ENCODE results near the gene PTGR3. TPM values are rescaled to one million over a fixed set of nuclear protein-coding genes. Genes with fewer than 3 reads are reported as not detected.

PTGR3 gene
- total RNA-seq, 1 experiment from 2014 or later = 1.6 TPM

GRCh38 chr18:75210274-75211001, 1.5 kb upstream of the PTGR3 start, which contains the start of gene TSHZ1:
TSHZ1 (plus strand) TSS chr18:75210797; CDS start chr18:75211877, 1,080 bp downstream.
- H3K4ac ChIP-seq (ENCODE audit: low read depth, low read length) = no peak within 1 kb of the TSS
- H3K27ac ChIP-seq (ENCODE audit: insufficient read length, low read depth, low read length) = no peak within 1 kb of the TSS
- no peak within 1 kb of the TSS for H2AFZ ChIP-seq (ENCODE audit: low read length)
- H2BK120ac ChIP-seq (ENCODE audit: low read depth, low read length, poor library complexity, severe bottlenecking) = no peak within 1 kb of the TSS
- H2BK15ac ChIP-seq (ENCODE audit: low read depth, low read length) = no peak within 1 kb of the TSS
- no peak within 1 kb of the TSS for H4K5ac ChIP-seq (ENCODE audit: insufficient read length, low read depth, low read length)
- H3K4me2 ChIP-seq (ENCODE audit: insufficient read depth, insufficient read length, low read length) = peak within 1 kb of the TSS; percentile 97
- H3K14ac ChIP-seq (ENCODE audit: insufficient read depth, low read length) = no peak within 1 kb of the TSS; the same call in 1 of the 2 replicates
- H2BK5ac ChIP-seq (ENCODE audit: insufficient read length, low read length) = no peak within 1 kb of the TSS
- no CpG with 5 or more reads among the region's 15 CpGs for WGBS (ENCODE audit: extremely low coverage, insufficient read length, low lambda C conversion rate)
- H3K4me3 Mint-ChIP-seq = peak within 1 kb of the TSS; percentile 75 to 95
- H3K79me1 ChIP-seq (ENCODE audit: insufficient read depth, low read depth, low read length, poor library complexity, severe bottlenecking) = no peaks in the 10 kb centered on the region
- TF ChIP-seq, protein P1, sequence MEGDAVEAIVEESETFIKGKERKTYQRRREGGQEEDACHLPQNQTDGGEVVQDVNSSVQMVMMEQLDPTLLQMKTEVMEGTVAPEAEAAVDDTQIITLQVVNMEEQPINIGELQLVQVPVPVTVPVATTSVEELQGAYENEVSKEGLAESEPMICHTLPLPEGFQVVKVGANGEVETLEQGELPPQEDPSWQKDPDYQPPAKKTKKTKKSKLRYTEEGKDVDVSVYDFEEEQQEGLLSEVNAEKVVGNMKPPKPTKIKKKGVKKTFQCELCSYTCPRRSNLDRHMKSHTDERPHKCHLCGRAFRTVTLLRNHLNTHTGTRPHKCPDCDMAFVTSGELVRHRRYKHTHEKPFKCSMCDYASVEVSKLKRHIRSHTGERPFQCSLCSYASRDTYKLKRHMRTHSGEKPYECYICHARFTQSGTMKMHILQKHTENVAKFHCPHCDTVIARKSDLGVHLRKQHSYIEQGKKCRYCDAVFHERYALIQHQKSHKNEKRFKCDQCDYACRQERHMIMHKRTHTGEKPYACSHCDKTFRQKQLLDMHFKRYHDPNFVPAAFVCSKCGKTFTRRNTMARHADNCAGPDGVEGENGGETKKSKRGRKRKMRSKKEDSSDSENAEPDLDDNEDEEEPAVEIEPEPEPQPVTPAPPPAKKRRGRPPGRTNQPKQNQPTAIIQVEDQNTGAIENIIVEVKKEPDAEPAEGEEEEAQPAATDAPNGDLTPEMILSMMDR (conservative IDR thresholded peaks at IDR 0.05) = no peak
- no peak within 1 kb of the TSS for H3T11ph ChIP-seq (ENCODE audit: low read length)
- H2BK12ac ChIP-seq (ENCODE audit: insufficient read length, low read depth, low read length) = no peak within 1 kb of the TSS
- peak within 1 kb of the TSS; percentile 47 for H3K9ac ChIP-seq (ENCODE audit: extremely low read depth, insufficient read length, low read length)
- H4K91ac ChIP-seq (ENCODE audit: insufficient read length, low read depth, low read length) = no peak within 1 kb of the TSS
- H3K4me1 Mint-ChIP-seq = peaks cover 44 to 52% of the 10 kb centered on the region in 2 experiments
- no peak within 1 kb of the TSS for H2AK5ac ChIP-seq (ENCODE audit: insufficient read length, low read length)
- H3K23me2 ChIP-seq (ENCODE audit: insufficient read length, low read depth, low read length, poor library complexity, severe bottlenecking) = peaks cover 20% of the 10 kb centered on the region
- H3K36me3 Mint-ChIP-seq (ENCODE audit: insufficient read depth in 1 of 3, low read depth in 3 of 3) = peaks cover 0 to 2% (median 0%) of the 10 kb centered on the region in 3 experiments; a peak in 2 of 7 replicates
- peaks cover 0 to 7% of the 10 kb centered on the region in 2 experiments; a peak in 1 of 5 replicates for H3K9me3 Mint-ChIP-seq
- no peak within 1 kb of the TSS for H3K27ac Mint-ChIP-seq
- no peaks in the 10 kb centered on the region for H4K20me1 ChIP-seq (ENCODE audit: control insufficient read depth, insufficient read depth, insufficient read length)
- peaks cover 50% of the 10 kb centered on the region for H3K27me3 ChIP-seq (ENCODE audit: insufficient read depth, low read length)
- DNase-seq = peak; percentile 40
- no peak within 1 kb of the TSS for H4K8ac ChIP-seq (replicated peaks; ENCODE audit: insufficient read length, low read depth, low read length)
- no peaks in the 10 kb centered on the region; the same call in 1 of the 2 replicates for H3K4me1 ChIP-seq (ENCODE audit: insufficient read depth, low read length)
- no peak within 1 kb of the TSS for H3K56ac ChIP-seq (ENCODE audit: insufficient read length, low read depth, low read length)
- peaks cover 83% of the 10 kb centered on the region for H3K27me3 Mint-ChIP-seq (ENCODE audit: low read depth)
- H2BK20ac ChIP-seq (ENCODE audit: low read depth, low read length, poor library complexity, severe bottlenecking) = no peak within 1 kb of the TSS
- H3K18ac ChIP-seq (ENCODE audit: insufficient read length, low read depth, low read length) = no peak within 1 kb of the TSS
- no peak within 1 kb of the TSS for H3K23ac ChIP-seq (ENCODE audit: insufficient read length, low read depth, low read length)
- H3K9me3 ChIP-seq (ENCODE audit: control insufficient read depth, low read depth, low read length) = no peaks in the 10 kb centered on the region
- no peaks in the 10 kb centered on the region for H3K79me2 ChIP-seq (ENCODE audit: insufficient read depth, low read length)
